22Rv1 (cell line): ENCODE measurements around the gene THSD4.

Source experiments
- CTCF ChIP-seq: fragments of 450-650 bp; IDR thresholded peaks from 2 replicates; pipeline ENCODE4 v1.5.1; 2017; ENCODE audit warnings: mild to moderate bottlenecking
- ZFX ChIP-seq: fragments of 450-650 bp; IDR thresholded peaks from 2 replicates; pipeline ENCODE4 v1.6.1; 2017; ENCODE audit warnings: antibody characterized with exemption, borderline replicate concordance

- no peak for TF ChIP-seq CTCF
- TF ChIP-seq ZFX, result no peak
Measured at GRCh38 chr15:71252044-71252739, 136.9 kb downstream of the THSD4 start.
